Measurements from ENCODE around the gene FAM13A.
A peak's percentile ranks its signal among the peaks of the same experiment; 100 is the strongest.
"Not testable (repeated sequence)": the region's sequence is repeated elsewhere in the genome, so short reads cannot be mapped to it uniquely, and the experiment has no call there.

Gene FAM13A

DNA sequence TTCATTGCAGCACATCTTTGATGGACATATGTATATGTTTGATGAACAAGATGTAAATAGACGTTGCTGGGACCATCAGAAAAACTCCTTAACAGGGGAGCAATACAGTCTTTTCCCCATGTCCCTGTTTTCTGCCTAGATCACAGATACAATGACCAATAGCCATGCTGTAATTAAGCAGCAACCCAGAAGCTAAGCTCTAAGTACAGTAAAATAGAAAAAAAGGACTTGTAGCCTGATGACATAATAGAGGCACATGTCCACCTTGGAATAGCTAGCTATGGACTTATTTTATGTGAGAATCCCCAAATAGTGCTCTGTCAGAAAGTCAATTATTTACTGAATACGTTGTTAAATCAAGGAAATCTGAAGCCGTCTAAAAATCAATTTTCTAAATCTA is 14.9 kb downstream of the FAM13A start:
- no peak for DNase-seq (ENCODE audit: low read depth)

DNA sequence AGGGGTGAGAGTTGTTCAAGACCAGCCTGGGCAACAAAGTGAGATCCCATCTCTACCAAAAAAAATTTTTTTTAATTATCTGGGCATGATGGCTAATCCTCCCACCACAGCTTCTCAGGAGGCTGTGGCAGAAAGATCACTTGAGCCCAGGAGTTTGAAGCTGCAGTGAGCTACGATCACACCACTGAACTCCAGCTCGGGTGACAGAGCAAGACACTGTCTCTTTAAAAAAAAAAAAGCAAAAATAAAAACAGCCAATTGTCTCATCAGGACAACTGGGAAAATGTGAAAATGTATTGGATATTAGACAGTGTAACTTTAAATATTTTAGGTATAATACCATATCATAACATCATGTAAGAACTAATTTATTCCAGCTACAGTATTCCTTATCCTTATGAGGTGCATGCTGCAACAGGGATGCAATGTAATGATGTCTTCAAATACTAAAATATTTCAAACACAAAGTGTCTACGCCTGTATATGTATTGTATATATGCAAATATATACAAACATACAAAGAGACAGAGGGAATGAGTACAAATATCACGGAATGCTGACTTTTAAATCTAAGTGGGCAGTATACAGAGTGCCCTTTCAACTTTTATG is 17.2 kb downstream of the FAM13A start:
- DNase-seq (ENCODE audit: low read depth) = no peak

DNA sequence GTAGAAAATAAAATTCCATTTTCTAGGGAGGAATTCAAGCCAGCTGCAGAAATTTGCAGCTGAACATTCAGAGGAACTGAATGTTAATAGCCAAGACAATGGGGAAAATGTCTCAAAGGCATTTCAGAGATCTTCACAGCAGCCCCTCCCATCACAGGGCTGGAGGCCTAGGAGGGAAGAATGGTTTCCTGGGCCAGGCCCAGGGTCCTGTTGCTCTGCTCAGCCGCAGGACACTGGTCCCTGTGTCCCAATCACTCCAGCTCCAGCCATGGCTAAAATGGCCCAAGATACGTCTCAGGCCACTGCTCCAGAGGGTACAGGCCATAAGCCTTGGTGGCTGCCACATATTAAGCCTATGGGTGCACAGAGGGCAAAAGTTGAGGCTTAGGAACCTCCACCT is 20.4 kb downstream of the FAM13A start:
- no peak for DNase-seq (ENCODE audit: low read depth)

DNA sequence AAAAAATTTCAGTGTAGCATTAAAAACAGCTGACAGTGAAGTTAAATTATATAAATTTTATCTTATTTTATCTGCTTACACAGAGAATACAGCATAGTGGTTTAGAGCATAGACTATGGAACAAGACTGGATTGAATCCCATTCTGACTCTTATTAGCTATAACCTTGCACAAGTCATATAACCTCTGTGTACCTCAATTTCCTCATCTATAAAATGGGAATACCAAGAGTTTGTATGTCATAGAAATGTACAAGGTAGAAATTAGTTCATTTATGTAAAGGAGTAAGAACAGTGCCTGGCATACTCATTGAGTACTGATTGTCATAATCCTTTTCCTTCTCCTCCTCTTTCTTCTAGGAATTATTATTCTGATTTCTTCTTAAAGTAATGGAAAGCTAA is 25.7 kb downstream of the FAM13A start:
- DNase-seq (ENCODE audit: low read depth) = no peak

DNA sequence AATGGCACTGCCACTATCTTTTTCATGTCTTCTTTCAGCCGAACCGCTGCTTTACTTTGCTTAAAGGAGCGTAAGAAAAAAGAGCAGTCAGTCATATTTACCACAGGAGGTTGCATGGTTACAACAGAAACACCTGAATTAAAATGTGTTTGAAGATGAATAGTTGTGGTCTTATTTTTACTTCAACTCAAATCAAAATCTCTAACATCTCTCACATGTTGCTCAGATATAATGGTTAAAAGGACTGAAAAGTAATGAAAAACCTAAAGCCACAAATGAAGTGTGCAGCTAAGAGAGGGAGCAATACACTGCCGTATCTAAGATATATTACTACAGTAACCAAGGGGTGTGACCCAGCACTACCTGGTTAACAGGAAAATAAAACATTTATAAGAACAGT is 27.4 kb downstream of the FAM13A start:
- no peak for DNase-seq (ENCODE audit: low read depth)

DNA sequence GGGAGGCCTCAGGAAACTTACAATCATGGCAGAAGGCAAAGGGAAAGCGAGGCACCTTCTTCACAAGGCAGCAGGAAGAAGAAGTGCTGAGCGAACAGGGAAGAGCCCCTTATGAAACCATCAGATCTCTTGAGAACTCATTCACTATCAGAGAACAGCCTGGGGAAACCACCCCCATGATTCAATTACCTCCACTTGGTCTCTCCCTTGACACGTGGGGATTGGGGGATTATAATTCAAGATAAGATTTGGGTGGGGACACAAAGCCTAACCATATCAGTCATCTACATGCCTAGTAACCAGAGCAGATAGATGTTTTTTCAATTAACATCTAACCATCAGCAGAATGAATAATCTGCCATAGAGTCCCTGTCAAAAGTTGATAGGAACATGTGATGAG is 30.4 kb downstream of the FAM13A start:
- no peak for DNase-seq (ENCODE audit: low read depth)

DNA sequence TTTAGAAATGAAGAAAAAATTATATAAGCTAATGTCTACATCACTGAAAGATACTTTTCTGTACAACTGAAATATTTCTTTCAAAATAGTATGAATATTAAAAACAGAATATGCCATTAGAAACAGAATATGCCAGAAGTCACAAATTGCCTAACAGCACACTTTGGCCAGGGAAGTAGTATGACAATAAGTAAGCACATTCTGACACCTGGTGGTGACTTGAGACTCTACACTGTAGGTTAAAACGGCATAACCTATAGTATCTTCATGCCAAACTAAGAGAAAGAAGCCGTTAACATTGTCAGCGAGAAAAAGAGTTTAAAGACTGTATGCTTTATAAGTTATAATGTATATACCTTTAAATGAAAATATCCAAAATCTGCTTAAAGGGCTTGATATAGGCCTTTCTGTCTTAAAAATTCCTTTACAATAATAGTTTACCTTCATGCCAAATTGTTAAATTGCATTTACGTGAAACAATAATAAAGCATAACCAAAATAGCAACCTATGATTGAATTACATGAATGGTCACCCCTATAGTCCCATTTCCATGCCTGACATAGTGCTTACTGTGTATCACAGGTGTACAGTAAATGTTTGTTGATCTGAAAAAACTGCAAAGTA is 32.8 kb downstream of the FAM13A start:
- peak; percentile 31 for DNase-seq (ENCODE audit: low read depth)

DNA sequence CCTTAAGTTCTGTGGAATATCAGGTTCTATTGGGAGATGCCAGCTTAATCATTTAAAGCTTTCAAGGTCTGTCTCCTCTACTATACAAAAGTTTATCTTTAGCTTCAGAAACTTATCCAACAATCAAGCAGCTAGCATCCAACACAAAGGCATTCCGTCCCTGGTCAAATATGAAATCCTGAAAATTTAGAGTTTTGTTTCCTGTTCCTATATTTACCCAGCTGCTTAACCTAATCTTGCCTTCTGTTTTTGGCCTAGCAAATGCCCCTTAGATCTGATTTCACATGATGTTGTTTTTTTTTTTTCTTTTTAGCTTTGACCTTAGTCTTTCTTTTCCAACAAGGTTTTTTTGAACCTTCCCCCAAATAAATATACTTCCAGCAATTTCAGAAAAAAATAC is 33.8 kb downstream of the FAM13A start:
- DNase-seq (ENCODE audit: low read depth) = no peak

DNA sequence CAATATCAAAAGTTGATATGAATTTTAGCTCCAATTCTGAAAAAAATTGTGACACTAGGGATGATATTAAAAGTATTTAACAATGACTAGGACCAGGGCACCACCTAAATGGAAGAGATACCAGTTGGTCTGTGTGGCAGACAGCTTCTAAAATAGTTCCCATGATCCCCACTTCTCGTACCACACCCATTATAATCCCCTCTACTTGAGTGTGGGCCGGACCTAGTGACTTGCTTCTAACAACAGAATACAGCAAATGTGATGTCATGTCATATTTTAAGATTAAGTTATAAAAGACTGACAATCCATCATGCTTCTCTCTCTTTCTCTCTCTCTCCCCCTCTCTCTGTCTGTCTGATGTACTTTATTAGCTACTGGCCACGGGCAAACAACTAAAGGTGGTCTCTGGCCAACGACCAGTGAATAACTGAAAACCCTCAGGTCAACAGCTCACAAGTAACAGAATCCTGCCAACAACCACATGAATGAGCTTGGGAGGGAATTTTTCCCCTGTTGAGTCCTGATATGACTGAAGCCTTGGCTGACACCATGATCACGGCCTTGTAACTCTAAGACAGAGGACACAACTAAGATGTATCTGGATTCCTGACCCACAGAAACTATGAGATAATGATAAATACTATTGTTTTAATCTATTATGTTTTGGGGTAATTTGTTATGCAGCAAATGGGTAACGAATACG is 34.4 kb downstream of the FAM13A start:
- no peak for DNase-seq (ENCODE audit: low read depth)

DNA sequence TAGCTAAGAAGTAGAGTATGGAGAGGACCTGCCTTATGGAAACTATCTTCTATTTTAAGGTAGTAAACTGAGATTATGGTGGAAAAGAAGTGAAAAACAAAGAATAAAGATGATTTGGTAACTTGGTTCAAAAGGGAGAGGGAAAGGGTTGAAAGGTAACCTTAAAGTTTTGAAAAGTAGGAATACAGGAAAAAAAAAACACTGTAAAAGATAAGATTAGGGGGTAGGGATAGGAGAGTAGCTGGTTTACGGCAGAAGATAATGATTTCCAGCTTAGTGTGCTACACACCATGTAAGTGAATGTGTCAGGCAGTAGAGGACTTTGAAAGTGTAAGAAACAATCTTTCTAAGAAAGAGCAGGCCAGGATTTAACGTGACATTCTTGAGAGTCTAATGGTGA is 35.3 kb downstream of the FAM13A start:
- DNase-seq (ENCODE audit: low read depth) = no peak

DNA sequence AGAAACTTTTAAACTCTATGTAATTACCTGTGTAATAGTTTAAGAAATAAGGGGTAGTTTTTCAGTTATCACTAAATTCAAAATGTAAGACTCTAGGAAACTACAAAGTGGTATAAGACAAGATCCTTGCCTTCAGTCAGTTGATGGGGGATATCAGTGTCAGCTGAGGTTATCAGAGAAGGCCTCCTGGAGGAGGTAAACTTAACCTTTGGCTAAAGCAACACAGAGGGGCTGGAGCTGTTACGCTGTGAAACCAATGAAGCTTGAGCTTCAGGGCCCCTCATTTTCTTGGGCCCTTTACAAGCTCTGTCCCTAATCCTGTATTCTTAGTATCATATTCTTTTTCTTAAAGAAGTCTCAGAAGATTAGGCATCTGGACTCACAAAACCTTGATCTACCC is 35.9 kb downstream of the FAM13A start:
- DNase-seq (ENCODE audit: low read depth) = no peak

DNA sequence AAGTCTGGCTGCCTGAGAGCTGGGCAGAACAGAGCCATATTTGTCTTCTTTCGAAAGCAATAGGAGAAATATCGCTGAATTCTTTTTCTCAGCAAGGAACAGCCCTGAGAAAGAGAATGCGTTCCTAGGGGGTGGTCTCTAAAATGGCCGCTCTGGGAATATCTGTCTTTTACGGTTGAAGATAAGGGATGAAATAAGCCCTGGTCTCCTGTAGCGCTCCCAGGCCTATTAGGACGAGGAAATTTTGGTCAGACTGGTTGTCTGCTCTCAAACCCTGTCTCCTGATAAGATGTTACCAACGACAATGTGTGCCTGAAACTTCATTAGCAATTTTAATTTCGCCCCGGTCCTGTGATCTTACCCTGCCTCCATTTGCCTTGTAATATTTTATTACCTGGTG is 42.1 kb downstream of the FAM13A start:
- not testable (repeated sequence) for DNase-seq (ENCODE audit: low read depth)

DNA sequence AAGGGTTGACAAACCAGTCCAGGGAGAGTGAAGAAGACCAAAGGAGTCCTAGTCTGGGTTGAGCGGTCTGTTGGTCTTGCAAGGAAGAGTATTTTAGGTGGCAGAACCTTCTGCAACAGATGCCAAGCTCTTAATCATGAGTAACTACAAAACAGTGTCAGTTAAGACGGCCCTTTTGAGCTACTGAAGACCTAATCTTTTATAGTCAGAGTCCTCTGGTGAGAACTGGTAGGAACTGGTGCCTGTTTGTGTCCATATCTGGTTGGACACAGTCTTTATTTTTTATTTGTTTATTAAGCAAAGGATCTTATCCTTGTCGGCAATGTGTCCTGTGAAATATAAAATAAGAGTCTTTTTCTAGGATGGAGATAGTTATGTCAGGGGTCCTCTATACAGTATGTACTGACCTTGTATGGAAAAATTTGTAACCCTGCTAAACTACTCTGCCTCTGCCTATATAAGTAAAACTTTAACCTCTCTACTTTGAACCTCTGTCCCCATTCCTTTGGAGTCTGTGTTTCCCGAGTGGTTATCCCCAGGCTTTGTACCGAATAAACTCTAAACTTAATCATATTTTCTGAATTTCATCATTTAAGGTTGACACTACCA is 47.1 kb downstream of the FAM13A start:
- DNase-seq (ENCODE audit: low read depth) = no peak

DNA sequence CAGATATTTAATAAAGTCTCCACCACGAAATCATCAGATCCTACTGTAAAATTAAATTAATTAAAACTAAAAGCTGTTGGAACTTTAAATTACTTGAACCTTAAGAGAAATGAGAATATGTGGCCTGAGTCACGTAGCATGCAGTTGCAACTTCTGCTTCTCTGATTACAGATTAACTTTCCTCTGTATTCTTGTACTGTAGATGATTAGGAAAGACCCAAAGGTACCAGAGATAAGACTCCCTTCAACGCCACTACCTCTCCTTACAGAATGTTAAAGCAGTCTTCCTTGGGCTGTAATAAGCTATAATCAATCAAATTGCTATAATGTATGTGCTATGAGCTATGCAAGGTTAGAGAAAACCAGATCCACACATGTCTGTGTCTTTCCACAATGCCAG is 47.9 kb downstream of the FAM13A start:
- DNase-seq (ENCODE audit: low read depth) = no peak

DNA sequence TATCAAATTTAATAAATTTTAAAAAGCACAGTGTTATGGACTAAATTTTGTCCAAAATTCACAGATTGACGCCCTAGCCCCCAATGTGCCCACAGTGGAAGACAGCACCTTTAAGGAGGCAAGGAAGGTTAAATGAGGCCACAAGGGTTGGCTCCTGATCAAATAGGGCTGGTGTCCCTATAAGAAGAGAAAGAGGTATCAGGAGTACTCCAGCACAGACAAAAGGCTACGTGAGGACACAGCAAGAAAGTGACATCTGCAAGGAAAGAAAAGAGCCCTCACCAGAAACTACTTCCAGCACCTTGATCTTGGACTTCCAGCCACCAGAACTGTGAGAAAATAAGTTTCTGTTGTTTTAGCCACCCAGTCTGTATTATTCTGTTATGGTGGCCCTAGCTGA is 48.8 kb downstream of the FAM13A start:
- DNase-seq (ENCODE audit: low read depth) = no peak

DNA sequence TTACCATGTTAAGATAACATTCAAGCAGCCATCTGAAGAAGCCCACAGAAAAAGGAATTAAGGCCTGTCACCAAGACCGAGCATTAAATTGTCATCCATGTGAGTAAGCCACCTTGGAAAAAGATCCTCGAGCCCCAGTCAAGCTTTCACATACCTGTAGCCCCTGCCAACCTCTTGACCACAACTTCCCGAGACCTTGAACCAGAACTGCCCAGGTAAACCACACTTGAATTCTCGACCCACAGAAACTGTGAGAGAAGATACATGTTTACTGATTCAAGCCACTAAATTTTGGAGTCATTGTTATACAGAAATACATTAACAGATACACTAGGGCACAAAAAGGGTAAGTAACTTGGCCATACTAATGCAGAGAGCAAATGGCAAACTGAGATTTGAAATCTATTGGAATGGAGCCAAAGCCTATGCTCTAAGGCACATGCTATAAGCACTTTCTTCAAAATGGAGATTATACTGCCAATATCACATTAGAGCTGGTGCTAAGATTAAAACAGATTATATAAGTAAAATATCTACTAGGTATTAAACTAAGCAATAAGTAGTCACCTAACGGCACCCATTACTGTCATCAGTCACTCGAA is 49.5 kb downstream of the FAM13A start:
- no peak for DNase-seq (ENCODE audit: low read depth)

DNA sequence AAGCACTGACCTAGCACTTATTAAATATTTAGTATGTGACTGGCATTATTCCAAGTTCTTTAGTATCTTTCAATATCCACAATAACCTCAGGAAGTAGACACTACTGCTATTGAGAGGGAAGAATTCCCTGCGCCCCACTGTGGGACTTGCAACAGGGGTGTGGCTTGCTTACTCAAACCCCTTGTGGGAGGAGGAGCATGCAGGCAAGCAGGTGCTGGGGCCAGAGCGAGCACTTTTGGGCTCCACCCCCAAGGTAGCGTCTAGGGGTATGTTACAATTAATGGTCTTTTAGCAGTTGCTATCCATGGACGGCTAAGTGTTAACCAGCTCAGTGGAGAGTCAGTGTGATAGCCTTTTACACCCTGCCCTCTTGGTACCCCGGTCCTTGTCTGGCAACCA is 50.7 kb downstream of the FAM13A start:
- DNase-seq (ENCODE audit: low read depth) = no peak

DNA sequence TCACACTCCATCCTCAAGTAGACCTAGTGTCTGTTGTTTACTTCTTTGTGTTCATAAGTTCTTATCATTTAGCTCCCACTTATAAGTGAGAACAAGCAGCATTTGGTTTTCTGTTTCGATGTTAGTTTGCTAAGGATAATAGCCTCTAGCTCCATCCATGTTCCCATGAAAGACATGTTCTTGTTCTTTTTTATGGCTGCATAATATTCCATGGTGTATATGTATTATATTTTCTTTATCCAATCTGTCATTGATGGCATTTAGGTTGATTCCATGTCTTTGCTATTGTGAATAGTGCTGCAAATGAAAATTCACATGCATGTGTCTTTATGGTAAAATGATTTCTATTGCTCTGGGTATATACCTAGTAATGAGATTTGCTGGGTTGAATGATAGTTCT is 51.9 kb downstream of the FAM13A start:
- not testable (repeated sequence) for DNase-seq (ENCODE audit: low read depth)

DNA sequence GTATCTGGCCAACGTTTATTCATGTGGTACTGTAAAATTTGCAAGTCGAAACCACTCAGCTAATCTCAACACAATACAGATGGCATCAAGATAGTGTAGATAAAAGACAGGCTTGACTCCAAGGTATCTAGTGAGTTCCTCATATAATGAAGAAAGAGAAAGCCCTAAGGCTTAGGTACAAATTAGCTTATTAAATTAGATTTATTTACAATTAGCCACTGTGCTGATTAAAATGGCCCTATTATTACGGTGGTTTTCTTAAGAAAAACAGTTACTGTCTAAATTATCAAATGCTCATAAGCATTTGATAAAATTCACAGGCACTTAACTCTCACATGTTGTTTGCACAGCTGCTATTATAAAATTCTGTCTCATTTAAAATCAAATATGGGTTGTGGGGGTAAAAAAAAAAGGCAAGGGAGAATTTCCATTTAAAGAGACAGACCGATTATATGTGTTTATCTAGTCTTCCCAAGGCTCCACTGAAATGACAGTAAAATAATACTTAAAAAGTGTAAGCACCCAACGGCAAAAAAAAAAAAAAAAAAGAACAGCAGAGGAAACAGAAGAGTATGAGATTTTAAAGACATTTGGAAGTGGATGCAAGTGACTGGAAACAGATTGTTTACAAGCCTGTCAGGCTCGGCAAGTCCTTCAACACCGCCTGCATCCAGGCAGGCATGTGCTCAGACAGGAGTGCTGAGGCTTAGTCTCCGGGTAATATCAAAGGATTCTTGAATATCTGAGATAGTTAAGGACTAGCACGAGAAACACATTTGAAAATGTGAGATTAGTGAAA is 55.1 kb downstream of the FAM13A start:
- DNase-seq (ENCODE audit: low read depth) = no peak

DNA sequence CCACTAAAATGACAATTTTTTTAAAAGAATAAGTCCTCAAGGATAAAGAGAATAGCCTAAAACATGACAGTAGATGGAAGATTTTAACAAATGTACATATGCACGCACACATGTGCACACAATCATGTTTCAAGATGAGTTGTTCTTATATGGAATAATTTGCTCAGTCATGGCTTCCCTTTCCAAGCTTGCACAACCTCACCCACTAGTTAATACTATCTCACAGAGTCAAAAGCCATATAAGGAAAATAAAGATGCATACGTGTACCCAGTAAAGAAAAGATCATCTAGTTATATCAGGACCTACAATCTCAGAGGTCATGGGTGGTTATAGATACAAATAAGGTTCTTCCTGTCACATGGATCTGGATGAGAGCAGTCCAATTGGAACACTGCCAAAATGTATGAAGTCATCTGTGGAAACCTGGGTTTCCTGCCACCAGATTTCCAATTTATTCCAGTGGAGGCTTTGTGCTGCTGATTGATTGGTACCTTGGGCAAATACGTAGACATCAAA is 56.1 kb downstream of the FAM13A start:
- no peak for DNase-seq (ENCODE audit: low read depth)

DNA sequence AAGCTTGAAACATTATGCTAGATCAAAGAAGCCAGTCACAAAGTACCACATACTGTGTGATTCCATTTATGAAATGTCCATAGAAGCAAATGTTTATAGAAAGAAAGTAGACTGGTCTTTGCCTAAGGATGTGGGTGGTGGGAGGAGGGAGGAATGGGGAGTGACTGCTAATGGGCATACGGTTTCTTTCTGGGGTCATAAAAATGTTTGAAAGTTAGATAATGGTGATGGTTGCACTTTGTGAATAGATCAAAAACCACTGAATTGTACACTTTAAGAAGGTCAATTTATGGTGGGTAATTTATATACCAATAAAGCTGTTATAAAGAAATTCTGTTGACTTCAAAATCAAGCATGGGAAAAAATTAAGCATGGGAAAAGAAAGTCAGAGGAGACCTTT is 56.6 kb downstream of the FAM13A start:
- DNase-seq (ENCODE audit: low read depth) = no peak

DNA sequence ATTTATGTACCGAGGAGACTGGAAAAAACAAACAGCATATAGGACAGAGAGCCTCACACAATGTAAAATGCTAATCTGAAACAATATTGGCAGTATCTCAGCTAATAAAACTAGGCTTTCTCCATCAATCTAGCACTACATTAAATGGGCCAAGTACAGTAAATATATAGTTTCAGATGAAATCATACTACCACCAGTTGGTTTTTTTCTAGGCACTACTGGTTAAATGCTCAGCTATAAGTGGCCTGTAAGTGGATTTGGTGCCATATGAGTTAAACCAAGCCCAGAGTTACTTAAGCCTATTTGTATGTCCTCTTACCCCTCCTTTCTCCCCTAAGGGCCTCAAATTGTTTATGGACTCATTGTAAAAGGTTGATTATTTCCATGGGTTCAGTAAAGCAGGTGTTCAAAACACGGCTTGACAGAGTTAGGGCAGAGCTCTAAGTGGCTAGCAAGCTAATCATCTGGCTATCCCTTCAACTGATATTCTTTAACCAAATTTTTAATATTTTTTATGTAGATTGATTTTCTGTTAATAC is 57.5 kb downstream of the FAM13A start:
- DNase-seq (ENCODE audit: low read depth) = no peak
